ENCODE data around the gene SLC37A4.

DNA sequence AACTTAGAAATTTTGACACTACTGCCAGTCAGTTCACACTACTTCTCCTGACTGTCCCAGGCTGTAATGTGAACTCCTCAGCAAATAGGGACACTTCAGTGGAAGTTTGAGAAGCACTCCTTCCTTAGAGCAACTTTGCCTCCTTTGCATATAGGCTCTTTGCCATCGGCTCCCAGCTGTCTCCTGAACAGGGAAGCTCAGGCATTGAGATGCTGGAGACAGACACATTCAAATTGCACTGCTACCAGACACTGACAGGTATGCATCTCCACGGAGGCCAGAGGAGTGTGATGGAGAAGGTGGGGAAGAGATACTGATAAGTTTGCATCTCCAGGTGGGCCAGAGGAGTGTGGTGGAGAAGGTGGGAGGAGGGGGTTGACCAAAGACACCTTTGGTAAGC is 10.7 kb downstream of the SLC37A4 start:
- TF ChIP-seq, protein P1, sequence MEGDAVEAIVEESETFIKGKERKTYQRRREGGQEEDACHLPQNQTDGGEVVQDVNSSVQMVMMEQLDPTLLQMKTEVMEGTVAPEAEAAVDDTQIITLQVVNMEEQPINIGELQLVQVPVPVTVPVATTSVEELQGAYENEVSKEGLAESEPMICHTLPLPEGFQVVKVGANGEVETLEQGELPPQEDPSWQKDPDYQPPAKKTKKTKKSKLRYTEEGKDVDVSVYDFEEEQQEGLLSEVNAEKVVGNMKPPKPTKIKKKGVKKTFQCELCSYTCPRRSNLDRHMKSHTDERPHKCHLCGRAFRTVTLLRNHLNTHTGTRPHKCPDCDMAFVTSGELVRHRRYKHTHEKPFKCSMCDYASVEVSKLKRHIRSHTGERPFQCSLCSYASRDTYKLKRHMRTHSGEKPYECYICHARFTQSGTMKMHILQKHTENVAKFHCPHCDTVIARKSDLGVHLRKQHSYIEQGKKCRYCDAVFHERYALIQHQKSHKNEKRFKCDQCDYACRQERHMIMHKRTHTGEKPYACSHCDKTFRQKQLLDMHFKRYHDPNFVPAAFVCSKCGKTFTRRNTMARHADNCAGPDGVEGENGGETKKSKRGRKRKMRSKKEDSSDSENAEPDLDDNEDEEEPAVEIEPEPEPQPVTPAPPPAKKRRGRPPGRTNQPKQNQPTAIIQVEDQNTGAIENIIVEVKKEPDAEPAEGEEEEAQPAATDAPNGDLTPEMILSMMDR (conservative IDR thresholded peaks at IDR 0.05 in 1 of 2, IDR thresholded peaks at IDR 0.05 in 1 of 2; ENCODE audit: extremely low read depth in 1 of 2, insufficient read depth in 1 of 2, low read depth in 1 of 2, low read length in 2 of 2), result no peak
- no peak for TF ChIP-seq EZH2 (IDR thresholded peaks at IDR 0.05; ENCODE audit: borderline replicate concordance, low read length)

Measured in mammary epithelial cell (primary cell).